Smooth muscle cell (in vitro differentiated cells): ENCODE data around the gene RUNX2. TPM values are rescaled to one million over a fixed set of nuclear protein-coding genes. Genes with fewer than 3 reads are reported as not detected.

ENCODE experiments used
- DNase-seq: peaks from one replicate; lab custom pipeline; 2025; ENCODE audit not compliant: unreplicated experiment; lab: John Stamatoyannopoulos, UW
- H2AFZ ChIP-seq: fragments of 200-600 bp; sonication (generic); 2 replicates; pipeline ENCODE4 v1.6.0; 2016; ENCODE audit warnings: antibody characterized with exemption, low read depth, mild to moderate bottlenecking
- H3F3A ChIP-seq: fragments of 200-600 bp; sonication (generic); 2 replicates; pipeline ENCODE4 v1.6.0; 2017; ENCODE audit warnings: antibody characterized with exemption, low read depth
- H3K27ac ChIP-seq: fragments of 200-600 bp; sonication (generic); 2 replicates; pipeline ENCODE4 v1.5.1; 2016; ENCODE audit warnings: low read depth, mild to moderate bottlenecking
- H3K27me3 ChIP-seq: fragments of 200-600 bp; sonication (generic); 2 replicates; pipeline ENCODE4 v1.6.1; 2016; ENCODE audit warnings: low read depth, mild to moderate bottlenecking
- H3K36me3 ChIP-seq: fragments of 200-600 bp; sonication (generic); 2 replicates; pipeline ENCODE4 v1.5.1; 2016; ENCODE audit warnings: low read depth
- H3K4me1 ChIP-seq: fragments of 200-600 bp; sonication (generic); 2 replicates; pipeline ENCODE4 v1.5.1; 2016; ENCODE audit warnings: low read depth
- H3K4me2 ChIP-seq: fragments of 200-600 bp; sonication (generic); 2 replicates; pipeline ENCODE4 v1.6.0; 2016; ENCODE audit warnings: mild to moderate bottlenecking
- H3K4me3 ChIP-seq: fragments of 200-600 bp; sonication (generic); 2 replicates; pipeline ENCODE4 v1.5.1; 2016; ENCODE audit warnings: mild to moderate bottlenecking
- H3K79me2 ChIP-seq: fragments of 200-600 bp; sonication (generic); 2 replicates; pipeline ENCODE4 v1.6.0; 2016; ENCODE audit warnings: low read depth, mild to moderate bottlenecking
- H3K9ac ChIP-seq: fragments of 200-600 bp; sonication (generic); 2 replicates; pipeline ENCODE4 v1.6.0; 2016; ENCODE audit warnings: low read depth
- H3K9me3 ChIP-seq: fragments of 200-600 bp; sonication (generic); replicated peaks from 2 replicates; pipeline ENCODE4 v1.5.1; 2016; ENCODE audit warnings: low read depth
- H4K20me1 ChIP-seq: fragments of 200-600 bp; sonication (generic); 2 replicates; pipeline ENCODE4 v1.6.0; 2016; ENCODE audit warnings: low read depth
- WGBS: methylation state at CpG from one replicate; pipeline ENCODE4 v1.1.7; 2016; ENCODE audit warnings: low lambda C conversion rate; 5-methylcytosine and 5-hydroxymethylcytosine counted together
- polyA plus RNA-seq: library from polyadenylated mRNA; unstranded; fragments of >200 nt; fragmentation: Nextera tagmentation; extraction: Ambion mirVana; gene quantifications from 2 replicates; pipeline ENCODE4 v1.2.1, GENCODE V29; 2016
- total RNA-seq: library from RNA; depleted of rRNA; stranded (reverse); fragments of >200 nt; gene quantifications from 2 replicates; pipeline ENCODE4 v1.2.3, GENCODE V29; 2014
- TF ChIP-seq, protein P1 (sequence below): fragments of 200-600 bp; sonication (generic); IDR thresholded peaks from 2 replicates; pipeline ENCODE4 v1.5.1; 2017; ENCODE audit warnings: borderline replicate concordance, mild to moderate bottlenecking, antibody characterized with exemption; ENCODE audit not compliant: insufficient read depth, poor library complexity, severe bottlenecking

Gene RUNX2
- total and polyA plus RNA-seq, 2 experiments from 2014 or later: 12.5 to 16.4 TPM

- Histone ChIP-seq H3F3A (peaks cover 7% of the 10 kb centered on the region), H3K27me3 (no peaks in the 10 kb centered on the region), H3K79me2 (peaks cover 2% of the 10 kb centered on the region), H3K9me3 (no peaks in the 10 kb centered on the region), H3K4me1 (peaks cover 4% of the 10 kb centered on the region), H4K20me1 (peaks cover 10% of the 10 kb centered on the region), H3K9ac (no peak overlapping the region), H3K27ac (no peak overlapping the region), H2AFZ (no peak overlapping the region), H3K4me3 (no peak overlapping the region), H3K36me3 (peaks cover 17% of the 10 kb centered on the region), H3K4me2 (no peak overlapping the region)
- TF ChIP-seq, protein P1, sequence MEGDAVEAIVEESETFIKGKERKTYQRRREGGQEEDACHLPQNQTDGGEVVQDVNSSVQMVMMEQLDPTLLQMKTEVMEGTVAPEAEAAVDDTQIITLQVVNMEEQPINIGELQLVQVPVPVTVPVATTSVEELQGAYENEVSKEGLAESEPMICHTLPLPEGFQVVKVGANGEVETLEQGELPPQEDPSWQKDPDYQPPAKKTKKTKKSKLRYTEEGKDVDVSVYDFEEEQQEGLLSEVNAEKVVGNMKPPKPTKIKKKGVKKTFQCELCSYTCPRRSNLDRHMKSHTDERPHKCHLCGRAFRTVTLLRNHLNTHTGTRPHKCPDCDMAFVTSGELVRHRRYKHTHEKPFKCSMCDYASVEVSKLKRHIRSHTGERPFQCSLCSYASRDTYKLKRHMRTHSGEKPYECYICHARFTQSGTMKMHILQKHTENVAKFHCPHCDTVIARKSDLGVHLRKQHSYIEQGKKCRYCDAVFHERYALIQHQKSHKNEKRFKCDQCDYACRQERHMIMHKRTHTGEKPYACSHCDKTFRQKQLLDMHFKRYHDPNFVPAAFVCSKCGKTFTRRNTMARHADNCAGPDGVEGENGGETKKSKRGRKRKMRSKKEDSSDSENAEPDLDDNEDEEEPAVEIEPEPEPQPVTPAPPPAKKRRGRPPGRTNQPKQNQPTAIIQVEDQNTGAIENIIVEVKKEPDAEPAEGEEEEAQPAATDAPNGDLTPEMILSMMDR: no peak
- 81% methylated on average over 3 of the region's 3 CpGs for WGBS
- no peak for DNase-seq
Measured at GRCh38 chr6:45494416-45495135, 166.4 kb downstream of the RUNX2 start.

- peaks cover 4% of the 10 kb centered on the region for H3K4me1 ChIP-seq
- no peak overlapping the region for H3K9ac ChIP-seq
- H2AFZ ChIP-seq: no peak overlapping the region
- no peaks in the 10 kb centered on the region for H3K9me3 ChIP-seq
- H3K27ac ChIP-seq: no peak overlapping the region
- no peak for DNase-seq
- no peak overlapping the region for H3K4me3 ChIP-seq
- peaks cover 13% of the 10 kb centered on the region for H3F3A ChIP-seq
- no peak overlapping the region for H3K4me2 ChIP-seq
- H3K79me2 ChIP-seq: peaks cover 10% of the 10 kb centered on the region
- H3K36me3 ChIP-seq: peaks cover 17% of the 10 kb centered on the region
- WGBS: 76% methylated on average over 3 of the region's 3 CpGs
- TF ChIP-seq, protein P1: no peak
- H4K20me1 ChIP-seq: peaks cover 10% of the 10 kb centered on the region
- H3K27me3 ChIP-seq: no peaks in the 10 kb centered on the region
Measured at GRCh38 chr6:45495429-45496084, 167.4 kb downstream of the RUNX2 start.

GRCh38 chr6:45496085-45496433, 167.9 kb downstream of the RUNX2 start:
- H3K27me3 ChIP-seq: no peaks in the 10 kb centered on the region
- WGBS: 97% methylated on average over 6 of the region's 6 CpGs
- peaks cover 6% of the 10 kb centered on the region for H4K20me1 ChIP-seq
- H3K36me3 ChIP-seq: peaks cover 17% of the 10 kb centered on the region
- H3K4me3 ChIP-seq: no peak overlapping the region
- no peak overlapping the region for H3K9ac ChIP-seq
- no peak overlapping the region for H3K4me2 ChIP-seq
- no peak overlapping the region for H2AFZ ChIP-seq
- no peak for DNase-seq
- H3K9me3 ChIP-seq: no peaks in the 10 kb centered on the region
- H3F3A ChIP-seq: peaks cover 13% of the 10 kb centered on the region
- H3K79me2 ChIP-seq: peaks cover 10% of the 10 kb centered on the region
- H3K27ac ChIP-seq: no peak overlapping the region
- peaks cover 4% of the 10 kb centered on the region for H3K4me1 ChIP-seq
- TF ChIP-seq, protein P1: no peak
